SK-N-SH treated with all-trans-retinoic acid at 6 μM for 48 hours (cell line): ENCODE data around the gene PSMD6.
A peak's percentile ranks its signal among the peaks of the same experiment; 100 is the strongest.

Experiments used
- ATAC-seq: fragments of 200-7000 bp; cut with Tn5 transposase; 3 replicates; pipeline ENCODE4 v1.9.1; 2020; ENCODE audit warnings: mild to moderate bottlenecking, moderate library complexity
- CREB5 ChIP-seq: fragments of 250-450 bp; sonication (Bioruptor Pico); IDR thresholded peaks from 2 replicates; pipeline ENCODE4 v1.5.1; 2020; ENCODE audit warnings: low read depth, mild to moderate bottlenecking, moderate library complexity
- CSRNP3 ChIP-seq: fragments of 250-450 bp; sonication (Bioruptor Pico); IDR thresholded peaks from 2 replicates; pipeline ENCODE4 v1.5.1; 2021; ENCODE audit warnings: mild to moderate bottlenecking, moderate library complexity
- GLIS3 ChIP-seq: fragments of 250-450 bp; sonication (Bioruptor Pico); IDR thresholded peaks from 2 replicates; pipeline ENCODE4 v1.5.0; 2020; ENCODE audit warnings: mild to moderate bottlenecking, moderate library complexity
- ISL1 ChIP-seq: fragments of 250-450 bp; sonication (Bioruptor Pico); IDR thresholded peaks from 2 replicates; pipeline ENCODE4 v2.1.2; 2022; ENCODE audit warnings: mild to moderate bottlenecking, moderate library complexity
- PATZ1 ChIP-seq: fragments of 250-450 bp; sonication (Bioruptor Pico); IDR thresholded peaks from 2 replicates; pipeline ENCODE4 v1.8.0; 2020; ENCODE audit warnings: mild to moderate bottlenecking, moderate library complexity, borderline replicate concordance
- POU6F1 ChIP-seq: fragments of 250-450 bp; sonication (Bioruptor Pico); IDR thresholded peaks from 2 replicates; pipeline ENCODE4 v1.8.0; 2021; ENCODE audit warnings: low read depth, mild to moderate bottlenecking, moderate library complexity, borderline replicate concordance
- PPARA ChIP-seq: fragments of 250-450 bp; sonication (Bioruptor Pico); IDR thresholded peaks from 2 replicates; pipeline ENCODE4 v1.5.0; 2020; ENCODE audit warnings: mild to moderate bottlenecking, borderline replicate concordance
- RARB ChIP-seq: fragments of 250-450 bp; sonication (Bioruptor Pico); IDR thresholded peaks from 2 replicates; pipeline ENCODE4 v1.8.0; 2021; ENCODE audit warnings: mild to moderate bottlenecking, moderate library complexity
- SNAI2 ChIP-seq: fragments of 250-450 bp; sonication (Bioruptor Pico); IDR thresholded peaks from 2 replicates; pipeline ENCODE4 v1.5.0; 2020; ENCODE audit warnings: mild to moderate bottlenecking, moderate library complexity
- TOX ChIP-seq: fragments of 250-450 bp; sonication (Bioruptor Pico); IDR thresholded peaks from 2 replicates; pipeline ENCODE4 v1.8.0; 2021; ENCODE audit warnings: mild to moderate bottlenecking, moderate library complexity, borderline replicate concordance
- ZC3H10 ChIP-seq: fragments of 250-450 bp; sonication (Bioruptor Pico); IDR thresholded peaks from 2 replicates; pipeline ENCODE4 v1.5.1; 2021; ENCODE audit warnings: mild to moderate bottlenecking, moderate library complexity
- ZFP3 ChIP-seq: fragments of 250-450 bp; sonication (Bioruptor Pico); IDR thresholded peaks from 2 replicates; pipeline ENCODE4 v1.5.0; 2020; ENCODE audit warnings: mild to moderate bottlenecking, moderate library complexity
- ZNF70 ChIP-seq: fragments of 450-650 bp; formaldehyde crosslinking; IDR thresholded peaks from 2 replicates; pipeline ENCODE4 v1.5.0; 2020; ENCODE audit warnings: mild to moderate bottlenecking, moderate library complexity
- ZNF8 ChIP-seq: fragments of 450-650 bp; formaldehyde crosslinking; IDR thresholded peaks from 2 replicates; pipeline ENCODE4 v1.5.0; 2020; ENCODE audit warnings: mild to moderate bottlenecking, moderate library complexity
- TF ChIP-seq, protein P1 (sequence below): fragments of 250-450 bp; sonication (Bioruptor Pico); IDR thresholded peaks from 2 replicates; pipeline ENCODE4 v1.5.0; 2020; ENCODE audit warnings: mild to moderate bottlenecking, moderate library complexity

The PSMD6 gene

GRCh38 chr3:63964681-63965485 lies 58.4 kb downstream of the PSMD6 start:
- no peak for ATAC-seq
- TF ChIP-seq PATZ1 (CRISPR knock-in tag) (no peak), ISL1 (CRISPR knock-in tag) (peak; percentile 90)
- TF ChIP-seq, protein P1, sequence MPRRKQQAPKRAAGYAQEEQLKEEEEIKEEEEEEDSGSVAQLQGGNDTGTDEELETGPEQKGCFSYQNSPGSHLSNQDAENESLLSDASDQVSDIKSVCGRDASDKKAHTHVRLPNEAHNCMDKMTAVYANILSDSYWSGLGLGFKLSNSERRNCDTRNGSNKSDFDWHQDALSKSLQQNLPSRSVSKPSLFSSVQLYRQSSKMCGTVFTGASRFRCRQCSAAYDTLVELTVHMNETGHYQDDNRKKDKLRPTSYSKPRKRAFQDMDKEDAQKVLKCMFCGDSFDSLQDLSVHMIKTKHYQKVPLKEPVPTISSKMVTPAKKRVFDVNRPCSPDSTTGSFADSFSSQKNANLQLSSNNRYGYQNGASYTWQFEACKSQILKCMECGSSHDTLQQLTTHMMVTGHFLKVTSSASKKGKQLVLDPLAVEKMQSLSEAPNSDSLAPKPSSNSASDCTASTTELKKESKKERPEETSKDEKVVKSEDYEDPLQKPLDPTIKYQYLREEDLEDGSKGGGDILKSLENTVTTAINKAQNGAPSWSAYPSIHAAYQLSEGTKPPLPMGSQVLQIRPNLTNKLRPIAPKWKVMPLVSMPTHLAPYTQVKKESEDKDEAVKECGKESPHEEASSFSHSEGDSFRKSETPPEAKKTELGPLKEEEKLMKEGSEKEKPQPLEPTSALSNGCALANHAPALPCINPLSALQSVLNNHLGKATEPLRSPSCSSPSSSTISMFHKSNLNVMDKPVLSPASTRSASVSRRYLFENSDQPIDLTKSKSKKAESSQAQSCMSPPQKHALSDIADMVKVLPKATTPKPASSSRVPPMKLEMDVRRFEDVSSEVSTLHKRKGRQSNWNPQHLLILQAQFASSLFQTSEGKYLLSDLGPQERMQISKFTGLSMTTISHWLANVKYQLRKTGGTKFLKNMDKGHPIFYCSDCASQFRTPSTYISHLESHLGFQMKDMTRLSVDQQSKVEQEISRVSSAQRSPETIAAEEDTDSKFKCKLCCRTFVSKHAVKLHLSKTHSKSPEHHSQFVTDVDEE (CRISPR knock-in tag) = no peak

- ATAC-seq = no peak
- TF ChIP-seq ZNF70 (no peak), TOX (no peak), CSRNP3 (no peak), SNAI2 (CRISPR knock-in tag) (no peak), ZFP3 (no peak), ZC3H10 (no peak), ISL1 (CRISPR knock-in tag) (no peak), ZNF8 (CRISPR knock-in tag) (no peak), GLIS3 (CRISPR knock-in tag) (no peak), CREB5 (no peak), PPARA (no peak), POU6F1 (CRISPR knock-in tag) (no peak)
Observed at GRCh38 chr3:63963496-63963895, 59.8 kb downstream of the PSMD6 start.

DNA sequence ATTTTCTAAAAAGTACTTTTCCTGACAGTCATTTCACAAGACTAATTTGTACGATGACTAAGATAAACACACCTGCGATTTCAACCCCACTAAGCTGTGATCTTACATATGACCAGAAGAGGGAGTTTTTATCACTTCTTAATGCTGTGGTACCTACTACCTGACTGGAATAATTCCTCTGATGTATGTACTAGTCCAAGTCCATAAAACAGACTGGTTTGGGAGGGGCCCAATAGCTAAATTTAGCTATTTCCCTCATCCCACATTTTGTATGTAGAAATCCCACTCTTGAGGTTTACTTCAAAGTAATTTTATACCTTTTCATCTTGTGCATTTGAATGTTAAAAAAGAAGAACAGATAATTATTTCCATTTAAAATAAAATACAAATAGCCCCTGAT lies 61.4 kb downstream of the PSMD6 start:
- peak; percentile 41; the same call in 1 of the 3 replicates for ATAC-seq
- TF ChIP-seq ZNF70 = no peak
- no peak for TF ChIP-seq ZFP3
- TF ChIP-seq, protein P1 (CRISPR knock-in tag) = no peak
- TF ChIP-seq CSRNP3 = no peak
- TF ChIP-seq TOX = no peak
- TF ChIP-seq ZNF8 (CRISPR knock-in tag) = no peak
- no peak for TF ChIP-seq PATZ1 (CRISPR knock-in tag)
- TF ChIP-seq RARB = no peak
- TF ChIP-seq ISL1 (CRISPR knock-in tag) = no peak
- no peak for TF ChIP-seq POU6F1 (CRISPR knock-in tag)
